Lower lobe of right lung (tissue), 2 donors: Measurements from ENCODE around the gene CYSTM1. TPM values are rescaled to one million over a fixed set of nuclear protein-coding genes. Genes with fewer than 3 reads are reported as not detected.

Experiments used
- ATAC-seq, 2 donors: fragments of 200-7000 bp; cut with Tn5 transposase; one replicate each; pipeline ENCODE4 v1.9.1; 2020 to 2022; ENCODE audit warnings: mild to moderate bottlenecking in 2 of 2, moderate library complexity in 2 of 2
- DNase-seq: peaks from one replicate; pipeline ENCODE4 v3.0.0-alpha.2; 2020
- H3K27ac ChIP-seq: fragments of 200-600 bp; one replicate; pipeline ENCODE4 v1.8.0; 2022
- H3K27me3 ChIP-seq: fragments of 200-600 bp; one replicate; pipeline ENCODE4 v1.8.0; 2022; ENCODE audit warnings: low read depth
- H3K36me3 ChIP-seq: fragments of 200-600 bp; one replicate; pipeline ENCODE4 v1.8.0; 2022; ENCODE audit warnings: mild to moderate bottlenecking
- H3K4me1 ChIP-seq: fragments of 200-600 bp; one replicate; pipeline ENCODE4 v1.8.0; 2022
- H3K4me3 ChIP-seq: fragments of 200-600 bp; one replicate; pipeline ENCODE4 v1.8.0; 2022; ENCODE audit warnings: mild to moderate bottlenecking
- H3K9me3 ChIP-seq: fragments of 200-600 bp; one replicate; pipeline ENCODE4 v1.8.0; 2022
- intact Hi-C: fragments of 100-400 bp; cut with DNase I; formaldehyde crosslinking; loops from one replicate; pipeline ENCODE4 v1.11.0; 2022
- total RNA-seq: library from RNA; stranded (reverse); fragmentation: NEBNext Ultra II Directional; extraction: Animal tissue kit (Norgen Biotek cat#: 25700); gene quantifications from one replicate; pipeline ENCODE4 v1.2.1, GENCODE V29; 2021
- TF ChIP-seq, protein P1 (sequence below): fragments of 200-600 bp; IDR thresholded peaks from one replicate; pipeline ENCODE4 v1.8.0; 2022; ENCODE audit warnings: antibody characterized with exemption, mild to moderate bottlenecking
- donor health status: DM: no; HTN: yes; CAD: no; lungs with severe emphysema.

The CYSTM1 gene
- total RNA-seq, 1 donor from 2014 or later, result 80.4 TPM

DNA sequence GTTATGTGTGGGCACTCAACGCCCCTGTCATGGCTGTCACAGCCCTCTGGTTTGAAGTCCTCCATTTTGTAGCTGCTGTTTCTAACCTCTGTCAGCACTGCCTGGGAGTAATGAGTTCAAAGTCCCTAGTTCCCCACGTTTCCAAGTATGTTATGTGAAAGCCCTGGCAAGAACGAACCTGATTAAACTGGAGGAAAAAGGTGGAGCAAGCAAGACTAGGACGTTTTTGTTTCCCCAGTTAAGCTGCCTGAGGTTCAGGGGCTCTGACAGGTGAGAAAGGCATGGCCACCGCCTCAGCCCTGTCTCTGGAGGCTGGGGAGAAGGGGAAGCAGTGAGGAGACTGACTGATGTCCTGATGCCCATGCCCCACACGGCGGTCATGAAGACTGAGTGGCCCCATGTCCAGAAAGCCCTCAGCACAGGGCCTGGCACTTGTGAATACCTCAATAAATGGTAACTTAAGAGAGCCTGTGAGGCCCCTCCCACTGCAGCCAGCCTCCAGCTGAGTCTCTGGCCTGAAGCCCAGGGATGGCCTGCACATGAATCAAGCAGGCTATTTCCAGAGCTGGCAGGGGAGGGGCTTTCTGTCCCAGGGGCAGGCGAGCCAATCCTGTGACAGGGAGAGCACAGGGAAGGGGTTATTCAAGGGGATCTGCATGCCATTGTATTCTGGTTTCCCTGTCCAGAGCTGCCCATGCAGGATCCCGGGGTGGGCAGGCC is 66.2 kb downstream of the CYSTM1 start:
- no peak overlapping the region for H3K4me3 ChIP-seq
- intact Hi-C loops, result loop anchor here (5.0 kb wide), 1 partner anchor 106 kb away; the partner anchor contains the start of gene HBEGF
- H3K36me3 ChIP-seq, result peaks cover 28% of the 10 kb centered on the region
- no peaks in the 10 kb centered on the region for H3K9me3 ChIP-seq
- ATAC-seq (peak; percentile 55 to 62), DNase-seq (peak; percentile 68)
- TF ChIP-seq, protein P1, sequence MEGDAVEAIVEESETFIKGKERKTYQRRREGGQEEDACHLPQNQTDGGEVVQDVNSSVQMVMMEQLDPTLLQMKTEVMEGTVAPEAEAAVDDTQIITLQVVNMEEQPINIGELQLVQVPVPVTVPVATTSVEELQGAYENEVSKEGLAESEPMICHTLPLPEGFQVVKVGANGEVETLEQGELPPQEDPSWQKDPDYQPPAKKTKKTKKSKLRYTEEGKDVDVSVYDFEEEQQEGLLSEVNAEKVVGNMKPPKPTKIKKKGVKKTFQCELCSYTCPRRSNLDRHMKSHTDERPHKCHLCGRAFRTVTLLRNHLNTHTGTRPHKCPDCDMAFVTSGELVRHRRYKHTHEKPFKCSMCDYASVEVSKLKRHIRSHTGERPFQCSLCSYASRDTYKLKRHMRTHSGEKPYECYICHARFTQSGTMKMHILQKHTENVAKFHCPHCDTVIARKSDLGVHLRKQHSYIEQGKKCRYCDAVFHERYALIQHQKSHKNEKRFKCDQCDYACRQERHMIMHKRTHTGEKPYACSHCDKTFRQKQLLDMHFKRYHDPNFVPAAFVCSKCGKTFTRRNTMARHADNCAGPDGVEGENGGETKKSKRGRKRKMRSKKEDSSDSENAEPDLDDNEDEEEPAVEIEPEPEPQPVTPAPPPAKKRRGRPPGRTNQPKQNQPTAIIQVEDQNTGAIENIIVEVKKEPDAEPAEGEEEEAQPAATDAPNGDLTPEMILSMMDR, result no peak
- peaks cover 70% of the 10 kb centered on the region for H3K4me1 ChIP-seq
- H3K27ac ChIP-seq, result no peak overlapping the region
- H3K27me3 ChIP-seq, result no peaks in the 10 kb centered on the region

DNA sequence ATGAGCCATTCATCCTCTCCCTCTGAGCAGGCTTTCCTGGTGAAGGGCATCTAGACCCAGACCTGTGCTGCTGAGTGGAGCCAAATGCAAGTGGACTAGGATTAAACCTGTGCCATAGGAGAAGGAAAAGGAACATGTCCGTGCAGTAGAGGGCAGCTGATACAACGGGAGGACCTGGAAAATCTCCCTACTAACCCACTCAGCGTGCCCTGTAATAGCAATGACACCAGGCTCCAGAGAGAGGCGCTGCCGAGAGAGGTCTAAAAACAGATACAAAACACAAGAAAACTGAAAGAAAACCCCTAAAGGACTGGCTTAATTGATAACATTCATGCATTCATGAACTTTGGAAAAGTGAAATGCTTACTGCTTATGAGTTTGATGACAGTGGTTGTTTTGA is 67.1 kb downstream of the CYSTM1 start:
- TF ChIP-seq, protein P1, result no peak
- Histone ChIP-seq H3K27ac (no peak overlapping the region), H3K27me3 (no peaks in the 10 kb centered on the region), H3K9me3 (no peaks in the 10 kb centered on the region), H3K4me1 (peaks cover 68% of the 10 kb centered on the region), H3K36me3 (peaks cover 28% of the 10 kb centered on the region), H3K4me3 (no peak overlapping the region)
- DNase-seq (no peak), ATAC-seq (no peak)
- intact Hi-C loops, result loop anchor here (5.0 kb wide), 1 partner anchor 105 kb away; the partner anchor contains the start of gene HBEGF

DNA sequence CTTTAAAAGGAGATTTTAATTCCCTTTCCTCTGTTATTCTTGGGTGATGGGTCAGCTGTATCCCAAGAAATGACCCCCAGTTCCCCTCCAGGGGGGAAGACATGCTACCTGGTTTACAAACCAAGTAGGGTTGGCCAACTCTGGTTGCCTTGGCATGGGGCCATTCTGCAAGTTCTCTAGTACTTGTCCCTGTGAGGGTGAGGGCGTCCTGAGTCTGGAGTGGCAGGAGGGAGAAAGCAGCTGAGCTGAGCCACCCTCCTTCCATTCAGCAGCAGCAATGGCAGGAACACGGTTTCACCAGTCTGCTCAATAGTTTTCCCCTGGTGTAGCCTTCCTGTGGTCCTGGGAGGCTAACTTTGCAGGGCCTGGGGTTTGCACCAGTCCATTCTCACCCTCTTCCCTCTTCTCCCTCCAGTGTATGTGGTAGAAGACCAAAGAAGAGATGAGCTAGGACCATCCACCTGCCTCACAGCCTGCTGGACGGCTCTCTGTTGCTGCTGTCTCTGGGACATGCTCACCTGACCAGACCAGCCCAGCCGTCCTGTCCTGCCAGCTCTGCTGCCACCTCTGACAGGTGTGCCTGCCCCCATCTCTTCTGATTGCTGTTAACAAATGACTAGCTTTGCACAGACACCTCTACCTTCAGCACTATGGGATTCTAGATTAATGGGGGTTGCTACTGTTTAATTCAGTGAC is 68.0 kb downstream of the CYSTM1 start:
- TF ChIP-seq, protein P1, result no peak
- DNase-seq (peak; percentile 61), ATAC-seq (no peak)
- Histone ChIP-seq H3K27ac (no peak overlapping the region), H3K36me3 (peaks cover 28% of the 10 kb centered on the region), H3K9me3 (no peaks in the 10 kb centered on the region), H3K27me3 (no peaks in the 10 kb centered on the region), H3K4me1 (peaks cover 66% of the 10 kb centered on the region), H3K4me3 (no peak overlapping the region)
- intact Hi-C loops, result loop anchor here (5.0 kb wide), 1 partner anchor 104 kb away; the partner anchor contains the start of gene HBEGF

DNA sequence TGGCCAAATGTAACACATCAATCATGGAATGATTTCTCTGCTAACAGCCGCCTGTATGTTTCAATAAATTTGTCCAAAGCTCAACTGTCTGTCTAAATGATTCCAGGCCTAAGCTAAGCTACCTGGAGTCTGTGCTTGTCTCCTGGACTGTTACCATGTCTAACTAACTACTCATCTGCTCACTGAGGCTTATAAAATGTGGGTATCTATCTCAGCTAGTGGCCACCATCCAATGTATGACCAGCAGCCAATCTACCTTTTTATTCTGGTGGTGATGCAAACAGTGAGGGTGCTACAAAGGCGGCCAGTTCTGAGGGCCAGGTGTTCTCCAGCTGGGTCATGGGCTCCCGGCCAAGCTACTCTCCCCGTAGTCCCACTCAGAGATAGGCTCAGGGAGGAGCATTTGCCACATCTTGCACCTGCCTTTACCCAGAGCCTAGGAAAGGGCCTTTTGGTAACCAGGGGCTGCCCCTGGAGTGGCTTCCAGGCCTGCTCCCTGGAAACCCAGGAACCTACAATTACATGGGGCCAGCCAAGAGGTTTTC is 68.8 kb downstream of the CYSTM1 start:
- peaks cover 66% of the 10 kb centered on the region for H3K4me1 ChIP-seq
- ATAC-seq (no peak), DNase-seq (no peak)
- H3K27me3 ChIP-seq, result no peaks in the 10 kb centered on the region
- H3K27ac ChIP-seq, result no peak overlapping the region
- no peaks in the 10 kb centered on the region for H3K9me3 ChIP-seq
- TF ChIP-seq, protein P1, result no peak
- H3K36me3 ChIP-seq, result peaks cover 35% of the 10 kb centered on the region
- no peak overlapping the region for H3K4me3 ChIP-seq
- intact Hi-C loops, result loop anchor here (5.0 kb wide), 1 partner anchor 104 kb away; the partner anchor contains the start of gene HBEGF

DNA sequence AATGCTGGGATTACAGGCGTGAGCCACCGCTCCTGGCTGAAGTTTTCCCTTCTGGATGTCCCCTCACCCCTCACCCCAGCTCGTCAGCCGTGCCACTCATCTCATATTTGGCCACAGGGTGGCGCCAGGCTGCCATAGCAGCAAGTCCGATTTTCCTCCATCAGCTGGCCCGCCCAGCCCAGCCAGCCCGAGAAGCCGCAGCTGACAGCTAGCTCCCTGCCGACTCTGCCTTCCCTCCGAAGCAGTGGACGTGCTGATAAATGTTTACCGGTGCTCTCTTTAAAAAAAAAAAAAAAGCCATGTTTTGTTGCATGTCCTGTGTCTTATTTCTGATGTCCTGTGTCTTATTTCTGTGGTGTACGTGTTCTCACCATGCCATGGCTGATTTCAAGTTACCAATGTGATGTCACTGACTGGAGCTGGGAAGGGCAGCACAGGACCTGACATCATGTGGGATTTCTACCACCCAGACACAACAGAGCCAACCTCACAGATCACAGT is 69.6 kb downstream of the CYSTM1 start:
- H3K27ac ChIP-seq, result no peak overlapping the region
- H3K36me3 ChIP-seq, result peaks cover 43% of the 10 kb centered on the region
- no peaks in the 10 kb centered on the region for H3K9me3 ChIP-seq
- intact Hi-C loops, result loop anchor here (5.0 kb wide), 1 partner anchor 103 kb away; the partner anchor contains the start of gene HBEGF
- H3K27me3 ChIP-seq, result no peaks in the 10 kb centered on the region
- H3K4me1 ChIP-seq, result peaks cover 65% of the 10 kb centered on the region
- no peak overlapping the region for H3K4me3 ChIP-seq
- TF ChIP-seq, protein P1, result peak; percentile 88
- ATAC-seq (peak; percentile 78 to 86), DNase-seq (peak; percentile 94)
